IPS DF 6.9 (cell line): ENCODE results near the gene OR6V1.

Source experiments
- DNase-seq: peaks from one replicate; pipeline ENCODE4 v3.0.0-alpha.2; 2013; ENCODE audit warnings: low read depth, low spot score
- H3K27ac ChIP-seq: one replicate; pipeline ENCODE4 v1.5.1; 2013; ENCODE audit warnings: low read length, control low read depth
- H3K27me3 ChIP-seq: 2 replicates; pipeline ENCODE4 v1.6.1; 2013; ENCODE audit warnings: mild to moderate bottlenecking, low read length; ENCODE audit not compliant: control insufficient read depth, insufficient read depth
- H3K36me3 ChIP-seq: 2 replicates; pipeline ENCODE4 v1.6.1; 2013; ENCODE audit warnings: low read length; ENCODE audit not compliant: control insufficient read depth, insufficient read depth
- H3K4me1 ChIP-seq: 2 replicates; pipeline ENCODE4 v1.6.1; 2013; ENCODE audit warnings: low read length; ENCODE audit not compliant: control insufficient read depth, insufficient read depth
- H3K4me3 ChIP-seq: 2 replicates; pipeline ENCODE4 v1.5.1; 2013; ENCODE audit warnings: mild to moderate bottlenecking, low read length
- H3K9me3 ChIP-seq: 2 replicates; pipeline ENCODE4 v1.6.1; 2013; ENCODE audit warnings: low read length, inconsistent platforms; ENCODE audit not compliant: control insufficient read depth, insufficient read depth
- WGBS: extraction: QIAGEN DNeasy Blood & Tissue Kit; methylation state at CpG from one replicate; pipeline ENCODE4 v1.1.7; 2013; ENCODE audit warnings: mixed read lengths, missing lambda C conversion rate; ENCODE audit not compliant: insufficient read length, insufficient coverage; 5-methylcytosine and 5-hydroxymethylcytosine counted together

OR6V1 gene, protein sequence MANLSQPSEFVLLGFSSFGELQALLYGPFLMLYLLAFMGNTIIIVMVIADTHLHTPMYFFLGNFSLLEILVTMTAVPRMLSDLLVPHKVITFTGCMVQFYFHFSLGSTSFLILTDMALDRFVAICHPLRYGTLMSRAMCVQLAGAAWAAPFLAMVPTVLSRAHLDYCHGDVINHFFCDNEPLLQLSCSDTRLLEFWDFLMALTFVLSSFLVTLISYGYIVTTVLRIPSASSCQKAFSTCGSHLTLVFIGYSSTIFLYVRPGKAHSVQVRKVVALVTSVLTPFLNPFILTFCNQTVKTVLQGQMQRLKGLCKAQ

DNA sequence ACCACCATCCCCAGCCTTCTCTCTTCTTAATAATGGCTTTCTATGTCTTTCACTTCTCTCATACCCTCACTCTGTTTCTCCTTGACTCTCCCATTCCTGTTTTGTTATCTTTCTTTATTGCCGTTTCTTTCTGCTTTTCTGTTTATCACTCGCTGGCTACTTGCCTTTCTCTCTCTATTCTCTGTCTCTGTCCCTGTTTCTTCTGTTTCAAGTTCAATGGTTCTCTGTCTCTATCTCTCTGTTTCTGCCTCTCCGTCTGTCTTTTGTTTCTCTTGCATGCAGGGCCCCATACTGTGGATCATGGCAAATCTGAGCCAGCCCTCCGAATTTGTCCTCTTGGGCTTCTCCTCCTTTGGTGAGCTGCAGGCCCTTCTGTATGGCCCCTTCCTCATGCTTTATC, at the start of gene OR6V1:
OR6V1 (plus strand) TSS at position 301 of the 400 bp plus-strand sequence; CDS start at position 301, 0 bp downstream.
- H3K9me3 ChIP-seq, result no peaks in the 10 kb centered on the region
- H3K27me3 ChIP-seq, result no peaks in the 10 kb centered on the region
- no CpG with 5 or more reads among the region's 4 CpGs for WGBS
- no peaks in the 10 kb centered on the region for H3K36me3 ChIP-seq
- no peak within 1 kb of the TSS for H3K27ac ChIP-seq
- DNase-seq, result no peak
- H3K4me3 ChIP-seq, result no peak within 1 kb of the TSS; the same call in 1 of the 2 replicates
- no peaks in the 10 kb centered on the region for H3K4me1 ChIP-seq

DNA sequence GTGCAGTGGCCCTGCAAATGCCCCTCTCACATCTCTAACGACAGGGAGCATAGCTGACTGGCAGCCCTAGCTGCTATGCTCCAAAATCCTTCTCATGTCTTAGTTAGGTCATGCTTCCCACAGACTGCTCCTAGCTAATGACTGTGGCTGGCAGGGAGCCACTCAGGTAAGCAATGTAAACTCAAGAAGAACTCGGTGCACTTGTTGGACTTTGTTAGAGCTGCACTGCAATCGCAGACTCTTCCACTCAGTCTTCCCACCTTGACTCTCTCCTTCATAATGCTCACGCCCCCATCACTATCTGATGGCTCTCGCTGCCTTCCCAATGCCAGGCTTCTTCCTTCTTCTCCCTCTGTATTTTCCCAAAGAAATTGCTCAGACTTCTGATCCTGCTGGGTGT, 49.2 kb upstream of the OR6V1 start:
- WGBS, result no CpG with 5 or more reads among the region's 5 CpGs
- H3K27me3 ChIP-seq, result no peaks in the 10 kb centered on the region
- H3K36me3 ChIP-seq, result no peaks in the 10 kb centered on the region
- H3K4me1 ChIP-seq, result no peaks in the 10 kb centered on the region
- no peak overlapping the region for H3K4me3 ChIP-seq
- H3K9me3 ChIP-seq, result no peaks in the 10 kb centered on the region
- H3K27ac ChIP-seq, result no peak overlapping the region
- DNase-seq, result no peak

DNA sequence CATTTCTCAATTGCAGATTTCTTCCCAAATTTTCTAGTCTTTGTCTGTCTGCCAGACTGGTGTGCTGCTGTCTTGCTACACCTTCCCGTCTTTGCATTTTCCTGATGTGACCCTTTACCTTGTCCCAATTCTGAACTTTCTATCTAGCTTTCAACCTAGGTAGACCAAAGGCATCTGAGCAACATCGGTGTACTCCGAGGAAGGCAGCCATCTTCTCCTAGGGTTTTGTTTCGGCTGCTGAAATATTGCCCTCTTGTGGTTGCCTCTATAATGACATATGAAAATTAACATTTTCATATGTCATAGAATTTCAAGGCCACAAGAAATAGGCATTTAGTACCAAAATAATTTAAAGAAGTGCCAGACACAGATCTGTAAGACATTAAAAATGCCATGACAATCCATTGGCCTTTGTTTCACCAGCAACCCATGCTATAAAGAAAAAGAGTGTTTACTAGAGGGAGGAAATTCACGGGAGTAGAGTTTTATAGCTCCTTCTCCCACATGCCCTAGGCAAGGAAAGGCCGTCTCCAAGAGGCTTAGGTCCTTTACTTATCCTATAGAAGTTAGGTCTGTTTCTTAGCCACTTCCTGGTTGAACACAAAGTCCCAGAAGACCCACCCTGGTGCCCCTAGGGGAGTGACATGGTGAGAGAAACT, 48.6 kb upstream of the OR6V1 start:
- DNase-seq, result peak; percentile 13
- Histone ChIP-seq H3K9me3 (no peaks in the 10 kb centered on the region), H3K4me1 (no peaks in the 10 kb centered on the region), H3K27ac (no peak overlapping the region), H3K27me3 (no peaks in the 10 kb centered on the region), H3K4me3 (no peak overlapping the region), H3K36me3 (no peaks in the 10 kb centered on the region)
- WGBS, result no CpG with 5 or more reads among the region's 6 CpGs

DNA sequence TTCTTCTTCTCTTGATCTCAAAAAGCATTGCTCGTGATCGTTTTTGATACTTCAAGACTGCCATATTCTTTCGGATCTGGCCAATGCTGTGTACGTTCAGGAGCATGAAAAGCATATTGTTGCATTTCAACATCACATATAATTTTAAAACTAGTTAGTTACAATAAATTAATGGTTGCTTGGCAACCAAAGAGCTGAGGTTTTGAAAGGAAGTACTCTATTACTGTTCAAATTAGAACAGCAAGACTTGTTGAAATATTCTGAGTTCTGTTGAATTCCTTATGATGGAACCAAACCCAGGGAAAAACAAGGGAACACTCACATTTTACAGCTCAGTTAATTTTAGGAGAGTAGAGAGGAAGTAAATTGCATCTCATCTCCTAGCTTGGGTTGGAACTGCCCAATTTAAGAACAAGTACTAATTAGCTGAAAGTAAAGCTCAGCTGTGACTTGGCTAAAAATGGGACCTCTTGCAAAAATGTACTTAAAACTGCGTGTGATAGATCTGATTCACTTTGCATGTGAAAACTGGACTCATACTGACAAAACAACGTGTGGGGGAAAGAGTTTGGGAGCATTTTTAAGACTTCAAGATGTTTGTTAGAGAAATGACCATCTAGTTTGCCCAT, 46.4 kb upstream of the OR6V1 start:
- H3K27me3 ChIP-seq, result no peaks in the 10 kb centered on the region
- WGBS, result no CpG with 5 or more reads among the region's 6 CpGs
- H3K36me3 ChIP-seq, result no peaks in the 10 kb centered on the region
- H3K9me3 ChIP-seq, result no peaks in the 10 kb centered on the region
- H3K4me3 ChIP-seq, result no peak overlapping the region
- no peaks in the 10 kb centered on the region for H3K4me1 ChIP-seq
- no peak for DNase-seq
- H3K27ac ChIP-seq, result no peak overlapping the region

DNA sequence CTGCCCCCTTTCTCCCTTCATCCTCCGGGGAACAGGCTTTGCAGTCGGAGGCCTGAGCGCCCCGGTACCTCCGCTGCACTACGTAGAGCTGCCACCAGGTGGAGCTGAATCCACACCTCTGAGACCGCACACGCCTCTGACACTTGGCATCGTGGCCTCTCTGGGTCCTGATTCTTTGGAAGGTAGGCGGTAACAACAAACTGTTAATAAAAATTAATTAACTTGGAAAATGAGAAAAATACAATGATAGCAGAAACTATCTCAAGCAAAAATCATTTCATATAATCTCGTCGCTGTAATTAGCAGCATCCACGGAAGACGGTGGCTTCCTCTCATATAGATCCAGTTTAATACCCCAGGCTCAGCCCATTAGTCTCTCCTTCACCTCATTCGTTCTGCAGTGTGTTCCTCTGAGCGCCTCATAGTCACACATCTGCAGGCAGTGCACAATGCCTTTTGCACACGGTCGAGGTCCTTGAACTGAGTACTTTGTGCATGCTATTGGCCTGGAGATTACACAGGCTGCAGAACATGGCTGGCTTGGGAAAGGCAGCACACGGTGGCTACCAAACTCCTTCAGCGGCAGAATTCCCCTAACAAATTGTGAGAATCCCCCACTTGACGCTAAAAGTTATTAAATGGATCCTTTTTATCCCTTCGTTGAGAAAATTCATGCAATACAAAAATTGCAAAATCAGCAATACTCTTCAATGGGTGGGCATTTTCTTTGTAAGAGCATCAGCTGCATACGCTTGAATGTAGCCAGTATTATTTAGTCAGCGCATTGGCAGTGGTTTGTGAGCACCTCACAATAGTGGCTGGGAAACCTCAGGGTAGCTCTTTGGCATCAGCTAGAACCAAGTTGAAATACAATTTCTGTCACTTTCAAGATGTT, 43.9 kb upstream of the OR6V1 start:
- Histone ChIP-seq H3K4me1 (no peaks in the 10 kb centered on the region), H3K27ac (no peak overlapping the region), H3K36me3 (no peaks in the 10 kb centered on the region), H3K4me3 (no peak overlapping the region), H3K9me3 (no peaks in the 10 kb centered on the region), H3K27me3 (no peaks in the 10 kb centered on the region)
- DNase-seq, result peak; percentile 76
- WGBS, result no CpG with 5 or more reads among the region's 24 CpGs

DNA sequence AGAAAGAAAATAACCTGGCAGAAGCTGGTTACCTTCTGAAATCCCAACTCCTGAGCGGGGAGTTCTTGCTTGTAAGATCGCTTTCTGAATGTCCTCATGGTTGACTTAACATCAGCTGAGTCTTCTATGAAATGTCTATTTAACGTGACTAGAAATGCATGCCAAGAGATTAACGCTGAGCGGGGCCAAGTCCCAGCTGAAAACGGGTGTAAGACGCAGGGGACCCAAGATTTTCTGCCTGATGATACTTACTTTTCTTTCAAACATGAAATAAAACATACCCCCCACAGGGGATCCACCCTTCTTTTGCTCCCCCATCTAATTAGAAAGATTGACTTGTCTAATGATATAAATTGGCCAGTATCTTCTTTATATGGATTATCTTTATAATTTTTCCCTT, 40.1 kb upstream of the OR6V1 start:
- Histone ChIP-seq H3K27ac (no peak overlapping the region), H3K9me3 (no peaks in the 10 kb centered on the region), H3K27me3 (no peaks in the 10 kb centered on the region), H3K36me3 (no peaks in the 10 kb centered on the region), H3K4me3 (no peak overlapping the region), H3K4me1 (no peaks in the 10 kb centered on the region)
- DNase-seq, result no peak
- WGBS, result no CpG with 5 or more reads among the region's 7 CpGs

DNA sequence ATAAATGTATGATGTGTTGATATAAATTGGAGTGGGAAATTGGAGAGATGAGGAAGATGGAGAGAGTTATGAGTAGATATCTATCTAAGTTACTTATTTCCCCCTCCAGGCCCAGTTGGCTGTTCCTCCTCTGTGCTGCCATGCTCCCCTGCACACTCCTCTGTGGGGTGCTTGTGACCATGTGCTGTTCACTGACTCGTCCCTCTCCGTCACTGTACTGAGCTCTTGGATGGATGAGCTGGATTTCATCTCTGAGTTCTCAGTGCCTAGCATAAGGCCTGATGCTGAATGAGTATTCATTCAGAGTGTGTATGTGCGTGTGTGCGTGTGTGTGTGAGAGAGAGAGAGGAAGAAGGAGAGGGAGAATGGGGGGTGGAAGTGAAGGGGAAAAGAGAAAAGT, 39.7 kb upstream of the OR6V1 start:
- Histone ChIP-seq H3K27ac (no peak overlapping the region), H3K36me3 (no peaks in the 10 kb centered on the region), H3K4me3 (no peak overlapping the region), H3K4me1 (no peaks in the 10 kb centered on the region), H3K9me3 (no peaks in the 10 kb centered on the region), H3K27me3 (no peaks in the 10 kb centered on the region)
- WGBS, result 98% methylated on average over 2 of the region's 4 CpGs
- DNase-seq, result no peak

DNA sequence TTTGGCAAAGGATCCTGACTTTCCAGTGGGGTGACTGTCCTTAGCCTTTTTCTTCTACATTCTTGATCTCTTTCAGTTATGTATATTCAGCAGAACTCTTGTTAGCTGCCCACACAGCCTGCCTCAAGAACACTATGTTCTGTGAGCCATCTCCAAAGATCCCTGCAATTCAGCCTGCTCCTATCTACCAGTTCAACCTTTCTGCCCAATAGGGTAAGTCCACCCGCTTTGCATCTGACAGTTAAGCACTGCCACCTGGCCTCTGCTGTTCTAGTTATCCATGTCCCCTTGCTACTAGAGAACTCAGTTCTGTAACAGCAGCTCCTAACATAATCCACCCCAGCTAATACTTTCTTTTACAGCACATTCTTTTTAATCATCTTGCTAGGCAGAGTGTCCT, 38.7 kb upstream of the OR6V1 start:
- Histone ChIP-seq H3K27ac (no peak overlapping the region), H3K27me3 (no peaks in the 10 kb centered on the region), H3K4me3 (no peak overlapping the region), H3K9me3 (no peaks in the 10 kb centered on the region), H3K4me1 (no peaks in the 10 kb centered on the region), H3K36me3 (no peaks in the 10 kb centered on the region)
- no peak for DNase-seq
- WGBS, result no CpG with 5 or more reads among the region's 1 CpG

DNA sequence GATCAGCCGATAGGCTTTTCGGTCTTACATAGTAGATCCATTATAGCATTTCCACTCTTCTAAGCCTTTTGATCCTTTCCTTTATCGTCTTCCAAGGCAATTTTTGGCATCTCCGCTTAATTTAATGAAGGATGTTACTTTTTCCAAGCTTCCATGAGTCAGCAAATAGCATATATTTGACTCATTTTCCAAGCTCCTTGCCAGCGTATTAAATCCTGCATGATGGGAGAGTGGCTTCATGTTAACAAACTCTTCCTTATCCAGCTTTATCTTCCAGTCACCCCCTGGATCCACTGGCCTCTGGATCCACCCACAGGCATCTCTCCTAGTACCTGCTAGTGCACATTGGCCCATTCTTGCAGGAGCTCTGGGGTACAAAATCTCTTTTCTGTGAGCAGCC, 38.2 kb upstream of the OR6V1 start:
- Histone ChIP-seq H3K9me3 (no peaks in the 10 kb centered on the region), H3K36me3 (no peaks in the 10 kb centered on the region), H3K4me1 (no peaks in the 10 kb centered on the region), H3K27ac (no peak overlapping the region), H3K4me3 (no peak overlapping the region), H3K27me3 (no peaks in the 10 kb centered on the region)
- no peak for DNase-seq
- no CpG with 5 or more reads among the region's 5 CpGs for WGBS

DNA sequence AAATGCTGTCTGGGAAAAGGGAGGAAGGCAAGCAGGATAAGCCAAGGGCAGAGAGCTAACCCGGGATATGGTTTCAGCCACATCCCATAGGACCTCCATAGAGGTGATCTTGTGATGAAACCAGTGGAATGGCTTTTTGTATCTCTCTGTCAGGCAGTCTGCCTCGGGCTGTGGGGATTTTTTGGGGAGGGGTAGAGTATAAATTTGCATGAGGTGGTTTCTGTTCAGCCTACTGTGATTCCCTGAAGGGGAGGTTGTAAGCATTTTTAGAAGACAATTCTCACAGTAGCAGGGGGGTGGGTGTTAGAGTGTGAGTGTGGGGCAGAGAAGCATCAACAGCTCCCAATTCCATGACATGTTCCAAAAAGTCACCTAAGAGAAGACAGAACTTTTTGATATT, 37.1 kb upstream of the OR6V1 start:
- H3K27me3 ChIP-seq, result no peaks in the 10 kb centered on the region
- DNase-seq, result no peak
- H3K36me3 ChIP-seq, result no peaks in the 10 kb centered on the region
- no peaks in the 10 kb centered on the region for H3K4me1 ChIP-seq
- no peaks in the 10 kb centered on the region for H3K9me3 ChIP-seq
- H3K27ac ChIP-seq, result no peak overlapping the region
- no peak overlapping the region for H3K4me3 ChIP-seq
- no CpG with 5 or more reads among the region's 2 CpGs for WGBS
